GM12878 (cell line): ENCODE data around the gene LIX1. TPM values are rescaled to one million over a fixed set of nuclear protein-coding genes. Genes with fewer than 3 reads are reported as not detected.

Source experiments
- ATAC-seq: fragments of 200-7000 bp; cut with Tn5 transposase; 3 replicates; pipeline ENCODE4 v1.9.1; 2020; ENCODE audit warnings: mild to moderate bottlenecking, moderate library complexity
- BruUV-seq: library from RNA; stranded (reverse); fragments of 400-500 nt; replicated peaks from 2 replicates; lab custom pipeline; 2021; lab: Mats Ljungman, UMichigan
- CTCF ChIA-PET: fragments of 300-600 bp; sonication (Branson Sonifier 250); formaldehyde crosslinking; extraction: SDS; loops from one replicate; lab custom pipeline; 2021; ENCODE audit warnings: inconsistent platforms; lab: Yijun Ruan, JAX
- POLR2A ChIA-PET: fragments of 350-600 bp; formaldehyde crosslinking; extraction: SDS; loops from one replicate; lab custom pipeline; 2021; ENCODE audit warnings: inconsistent platforms; lab: Charles Lee
- RAD21 ChIA-PET: fragments of 300-600 bp; sonication (Branson Sonifier 250); formaldehyde crosslinking; loops from one replicate; lab custom pipeline; 2023; ENCODE audit warnings: antibody characterized with exemption; ENCODE audit not compliant: unreplicated experiment; lab: Charles Lee
- SMC1A ChIA-PET: fragments of 300-600 bp; sonication (Branson Sonifier 250); formaldehyde crosslinking; loops from one replicate; lab custom pipeline; 2023; ENCODE audit not compliant: unreplicated experiment, uncharacterized antibody; lab: Charles Lee
- DNase-seq: peaks from one replicate; pipeline ENCODE4 v3.0.0-alpha.2; 2011; ENCODE audit warnings: low read depth, low spot score
- FAIRE-seq: peaks from 3 replicates; lab custom pipeline; 2011; peaks lifted over from hg19 to GRCh38; lab: Jason Lieb, UNC
- H2AFZ ChIP-seq: 2 replicates; pipeline ENCODE4 v1.6.0; 2011; ENCODE audit warnings: low read depth, low read length, control low read depth; ENCODE audit not compliant: control insufficient read depth
- H3K27ac ChIP-seq: 2 replicates; pipeline ENCODE4 v1.5.1; 2011; ENCODE audit warnings: control low read depth; ENCODE audit not compliant: control insufficient read depth, insufficient read depth
- H3K27me3 ChIP-seq, 2 experiments: replicated peaks in 1 of 2; 2 replicates each; pipeline versions ENCODE4 v1.6.0 to v1.6.1; 2011; ENCODE audit warnings: low read length in 1 of 2; ENCODE audit not compliant: control insufficient read depth in 2 of 2, insufficient read depth in 2 of 2
- H3K36me3 ChIP-seq, 2 experiments: 2 replicates each; pipeline ENCODE4 v1.5.1; 2011; ENCODE audit warnings: low read length in 1 of 2; ENCODE audit not compliant: control insufficient read depth in 2 of 2, insufficient read depth in 2 of 2
- H3K4me1 ChIP-seq: 2 replicates; pipeline ENCODE4 v1.6.1; 2011; ENCODE audit warnings: mild to moderate bottlenecking, low read length, moderate library complexity, mixed read lengths; ENCODE audit not compliant: control insufficient read depth, insufficient read depth
- H3K4me2 ChIP-seq: 2 replicates; pipeline ENCODE4 v1.6.0; 2011; ENCODE audit warnings: control low read depth; ENCODE audit not compliant: control insufficient read depth, insufficient read depth
- H3K4me3 ChIP-seq: fragments of 200-600 bp; sonication (generic); 2 replicates; pipeline ENCODE4 v1.5.1; 2016
- H3K79me2 ChIP-seq: 2 replicates; pipeline ENCODE4 v1.6.0; 2011; ENCODE audit warnings: low read length; ENCODE audit not compliant: control insufficient read depth, insufficient read depth
- H3K9ac ChIP-seq: 2 replicates; pipeline ENCODE4 v1.8.0; 2011; ENCODE audit warnings: low read length, control low read depth, mixed read lengths; ENCODE audit not compliant: control insufficient read depth, insufficient read depth
- H3K9me3 ChIP-seq: replicated peaks from 3 replicates; pipeline ENCODE4 v1.5.1; 2011; ENCODE audit warnings: mild to moderate bottlenecking, low read length; ENCODE audit not compliant: control insufficient read depth, insufficient read depth
- H4K20me1 ChIP-seq: 2 replicates; pipeline ENCODE4 v1.6.0; 2011; ENCODE audit not compliant: control insufficient read depth, insufficient read depth
- BMI1 ChIP-seq: fragments of 450-650 bp; IDR thresholded peaks from 2 replicates; pipeline ENCODE4 v1.6.1; 2016; ENCODE audit warnings: mild to moderate bottlenecking, moderate library complexity, borderline replicate concordance
- CREB1 ChIP-seq: IDR thresholded peaks from 2 replicates; pipeline ENCODE4 v1.6.1; 2012; ENCODE audit warnings: low read depth, mild to moderate bottlenecking, inconsistent platforms
- EZH2 ChIP-seq: IDR thresholded peaks from 2 replicates; pipeline ENCODE4 v1.6.1; 2012; ENCODE audit warnings: low read depth, mild to moderate bottlenecking, control low read depth, inconsistent platforms, low read length, borderline replicate concordance; ENCODE audit not compliant: control insufficient read depth
- FOXK2 ChIP-seq: fragments of 450-650 bp; IDR thresholded peaks from 2 replicates; pipeline ENCODE4 v1.6.1; 2017; ENCODE audit warnings: mild to moderate bottlenecking, moderate library complexity
- FOXM1 ChIP-seq: IDR thresholded peaks from 2 replicates; pipeline ENCODE4 v1.6.1; 2012; ENCODE audit warnings: low read depth, mild to moderate bottlenecking, inconsistent platforms, low read length, moderate library complexity
- HDAC2 ChIP-seq: fragments of 200-600 bp; sonication (generic); IDR thresholded peaks from 2 replicates; pipeline ENCODE4 v1.6.1; 2017
- HDAC6 ChIP-seq: fragments of 200-600 bp; sonication (generic); IDR thresholded peaks from one replicate; pipeline ENCODE4 v1.8.0; 2017; ENCODE audit warnings: antibody characterized with exemption; ENCODE audit not compliant: unreplicated experiment
- IRF3 ChIP-seq: fragments of 450-650 bp; IDR thresholded peaks from 2 replicates; pipeline ENCODE4 v1.6.1; 2014; ENCODE audit warnings: mild to moderate bottlenecking
- MTA2 ChIP-seq: fragments of 450-650 bp; IDR thresholded peaks from 2 replicates; pipeline ENCODE4 v1.6.1; 2016; ENCODE audit warnings: low read depth, mild to moderate bottlenecking, moderate library complexity
- MYB ChIP-seq: fragments of 150-350 bp; IDR thresholded peaks from 2 replicates; pipeline ENCODE4 v1.6.1; 2014; ENCODE audit warnings: mild to moderate bottlenecking, low read depth, low read length, borderline replicate concordance
- NR2F1 ChIP-seq: fragments of 450-650 bp; conservative IDR thresholded peaks from 2 replicates; pipeline ENCODE4 v1.6.1; 2017; ENCODE audit warnings: mild to moderate bottlenecking
- POLR2AphosphoS2 ChIP-seq: IDR thresholded peaks from 2 replicates; pipeline ENCODE4 v1.6.1; 2011; ENCODE audit warnings: low read depth, mild to moderate bottlenecking, low read length, improper control_type of control experiment, moderate library complexity
- RAD51 ChIP-seq: fragments of 450-650 bp; IDR thresholded peaks from 2 replicates; pipeline ENCODE4 v1.6.1; 2016; ENCODE audit warnings: moderate library complexity, mild to moderate bottlenecking, inconsistent platforms
- RUNX3 ChIP-seq: IDR thresholded peaks from 2 replicates; pipeline ENCODE4 v1.6.1; 2012; ENCODE audit warnings: low read length, inconsistent platforms
- SMARCA5 ChIP-seq: fragments of 450-650 bp; IDR thresholded peaks from 2 replicates; pipeline ENCODE4 v1.6.1; 2017; ENCODE audit warnings: mild to moderate bottlenecking
- SUPT20H ChIP-seq: IDR thresholded peaks from 2 replicates; pipeline ENCODE4 v1.6.1; 2011; ENCODE audit warnings: low read depth, mild to moderate bottlenecking, low read length, moderate library complexity, borderline replicate concordance; ENCODE audit not compliant: control insufficient read depth
- TAF1 ChIP-seq: IDR thresholded peaks from 2 replicates; pipeline ENCODE4 v1.6.1; 2011; ENCODE audit warnings: mild to moderate bottlenecking, low read depth, low read length, borderline replicate concordance
- TARDBP ChIP-seq: IDR thresholded peaks from 2 replicates; pipeline ENCODE4 v1.6.1; 2016; ENCODE audit warnings: borderline replicate concordance
- WGBS: methylation state at CpG from one replicate; pipeline ENCODE4 v1.1.6; 2016; ENCODE audit warnings: low lambda C conversion rate; ENCODE audit not compliant: insufficient replicate concordance, insufficient coverage; ENCODE audit errors: missing lambda C conversion rate; 5-methylcytosine and 5-hydroxymethylcytosine counted together
- in situ Hi-C: fragments of 300-500 bp; cut with MboI; formaldehyde crosslinking; loops from 9 replicates; pipeline ENCODE4 v1.14.3; 2018; ENCODE audit warnings: mixed read lengths
- intact Hi-C: fragments of 100-400 bp; cut with micrococcal nuclease; formaldehyde crosslinking; loops from one replicate; pipeline ENCODE4 v1.14.2; 2022; ENCODE audit not compliant: unreplicated experiment
- polyA plus RNA-seq, 11 experiments: library from polyadenylated mRNA; depleted of rRNA in 4 of 11; unstranded in 6 of 11; stranded (reverse) in 5 of 11; fragments of >200 nt; fragmentation: Nextera tagmentation in 4 of 11; fragmentation: Illumina TruSeq in 1 of 11; extraction: Ambion mirVana in 4 of 11; extraction: Trizol in 1 of 11; gene quantifications; 1 replicate in 1 of 11; 2 replicates in 10 of 11; pipeline versions ENCODE4 v1.2.1 to v1.2.3, GENCODE V29; 2011 to 2016; ENCODE audit warnings: inconsistent platforms in 2 of 11, missing spikeins in 2 of 11, low read depth in 1 of 11
- total RNA-seq, 4 experiments: library from RNA; depleted of rRNA in 3 of 4; stranded (reverse); fragments of >200 nt in 3 of 4; fragmentation: Illumina TruSeq in 1 of 4; extraction: Trizol in 1 of 4; gene quantifications; 2 replicates each; pipeline versions ENCODE4 v1.2.1 to v1.2.3, GENCODE V29; 2013 to 2021
- TF ChIP-seq, protein P1 (sequence below): fragments of 450-650 bp; IDR thresholded peaks from 2 replicates; pipeline ENCODE4 v1.6.1; 2017; ENCODE audit warnings: mild to moderate bottlenecking, low read depth, inconsistent platforms; ENCODE audit not compliant: poor library complexity, severe bottlenecking

Gene LIX1
- total and polyA plus RNA-seq, 10 of the 15 experiments (the other 5 are each of a cell fraction or from before 2014, with no cell fraction given) = 0.02 to 0.07 (median 0.04) TPM; not detected in 5

GRCh38 chr5:97127727-97128126, 14.7 kb downstream of the LIX1 start:
- no peaks in the 10 kb centered on the region for H3K27me3 ChIP-seq
- no peak overlapping the region for H3K27ac ChIP-seq
- no peak for DNase-seq
- H4K20me1 ChIP-seq = no peaks in the 10 kb centered on the region
- no peak overlapping the region for H3K4me3 ChIP-seq
- no peaks in the 10 kb centered on the region for H3K36me3 ChIP-seq
- in situ Hi-C loops = no loop called here
- TF ChIP-seq TAF1 = no peak
- TF ChIP-seq EZH2 = no peak
- TF ChIP-seq MTA2 = no peak
- TF ChIP-seq RUNX3 = no peak
- no peak for TF ChIP-seq IRF3
- no peak for TF ChIP-seq RAD51
- TF ChIP-seq FOXM1 = no peak
- no peak for TF ChIP-seq CREB1
- TF ChIP-seq HDAC6 = no peak
- TF ChIP-seq NR2F1 = no peak
- TF ChIP-seq MYB = no peak
- no peak for TF ChIP-seq TARDBP
- TF ChIP-seq, protein P1, sequence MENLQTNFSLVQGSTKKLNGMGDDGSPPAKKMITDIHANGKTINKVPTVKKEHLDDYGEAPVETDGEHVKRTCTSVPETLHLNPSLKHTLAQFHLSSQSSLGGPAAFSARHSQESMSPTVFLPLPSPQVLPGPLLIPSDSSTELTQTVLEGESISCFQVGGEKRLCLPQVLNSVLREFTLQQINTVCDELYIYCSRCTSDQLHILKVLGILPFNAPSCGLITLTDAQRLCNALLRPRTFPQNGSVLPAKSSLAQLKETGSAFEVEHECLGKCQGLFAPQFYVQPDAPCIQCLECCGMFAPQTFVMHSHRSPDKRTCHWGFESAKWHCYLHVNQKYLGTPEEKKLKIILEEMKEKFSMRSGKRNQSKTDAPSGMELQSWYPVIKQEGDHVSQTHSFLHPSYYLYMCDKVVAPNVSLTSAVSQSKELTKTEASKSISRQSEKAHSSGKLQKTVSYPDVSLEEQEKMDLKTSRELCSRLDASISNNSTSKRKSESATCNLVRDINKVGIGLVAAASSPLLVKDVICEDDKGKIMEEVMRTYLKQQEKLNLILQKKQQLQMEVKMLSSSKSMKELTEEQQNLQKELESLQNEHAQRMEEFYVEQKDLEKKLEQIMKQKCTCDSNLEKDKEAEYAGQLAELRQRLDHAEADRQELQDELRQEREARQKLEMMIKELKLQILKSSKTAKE = no peak
- no peak for TF ChIP-seq SUPT20H
- no peak for TF ChIP-seq POLR2AphosphoS2
- no peak for TF ChIP-seq HDAC2
- TF ChIP-seq SMARCA5 = no peak
- TF ChIP-seq BMI1 = no peak
- no peak for TF ChIP-seq FOXK2
- H3K9me3 ChIP-seq = no peaks in the 10 kb centered on the region
- SMC1A ChIA-PET = interaction anchor here (0.9 to 1.3 kb wide), 4 partner anchors 10 to 259 kb away, joined by 3 to 6 read pairs (median 4); partner anchors contain the start of gene LIX1
- no TSS peak for BruUV-seq
- H3K4me1 ChIP-seq = no peaks in the 10 kb centered on the region
- no peaks in the 10 kb centered on the region for H3K79me2 ChIP-seq
- CTCF ChIA-PET = interaction anchor here (0.8 to 1.5 kb wide), 5 partner anchors 11 to 259 kb away, joined by 3 to 8 read pairs (median 5); partner anchors contain the start of gene LIX1
- intact Hi-C loops = no loop called here
- no peak for ATAC-seq
- RAD21 ChIA-PET = no interaction called here
- no peak overlapping the region for H3K4me2 ChIP-seq
- 100% methylated on average over 1 of the region's 1 CpG for WGBS
- no peak overlapping the region for H2AFZ ChIP-seq
- H3K9ac ChIP-seq = no peak overlapping the region
- no peak for FAIRE-seq
- POLR2A ChIA-PET = interaction anchor here (0.9 kb wide), 1 partner anchor 16 kb away, joined by 3 read pairs; no protein-coding TSS in a partner anchor
